GM08714 (cell line): ENCODE data around the gene RANBP9.

Experiments used
- H3K4me3 ChIP-seq: fragments of 200-500 bp; sonication (Bioruptor generic); 2 replicates; pipeline ENCODE4 v1.5.1; 2014; ENCODE audit warnings: mild to moderate bottlenecking, low read length, inconsistent platforms
- ZNF274 ChIP-seq: IDR thresholded peaks from 2 replicates; pipeline ENCODE4 v1.6.1; 2012; ENCODE audit warnings: mild to moderate bottlenecking, low read depth, low read length

The RANBP9 gene

GRCh38 chr6:13574571-13575376 lies 136.9 kb downstream of the RANBP9 start, which contains the start of gene SIRT5:
Gene SIRT5, plus strand, starts transcription at chr6:13574601. Its CDS starts 9,510 bp downstream, at chr6:13584111.
- TF ChIP-seq ZNF274, result no peak
- peak within 1 kb of the TSS; percentile 86 for H3K4me3 ChIP-seq

GRCh38 chr6:13574149-13574570 lies 137.5 kb downstream of the RANBP9 start:
- TF ChIP-seq ZNF274, result no peak

GRCh38 chr6:13573669-13574110 lies 137.9 kb downstream of the RANBP9 start:
- TF ChIP-seq ZNF274, result no peak
- peak overlapping the region; percentile 86 for H3K4me3 ChIP-seq

More at GRCh38 chr6:13574149-13574570, 137.5 kb downstream of the RANBP9 start:
- H3K4me3 ChIP-seq, result peak overlapping the region; percentile 86

- no peak for TF ChIP-seq ZNF274
- H3K4me3 ChIP-seq, result peak overlapping the region; percentile 86; the same call in 1 of the 2 replicates
These were observed 138.5 kb downstream of the RANBP9 start for GRCh38 chr6:13572951-13573654.

- no peak for TF ChIP-seq ZNF274
- H3K4me3 ChIP-seq, result no peak overlapping the region
These were observed 139.4 kb downstream of the RANBP9 start for GRCh38 chr6:13572240-13572639.
